Glutamatergic neuron (in vitro differentiated cells): ENCODE results near the gene PACSIN1. TPM values are rescaled to one million over a fixed set of nuclear protein-coding genes. Genes with fewer than 3 reads are reported as not detected.

Source experiments
- DNase-seq: peaks from one replicate; pipeline ENCODE4 v3.0.0; 2022
- H3K27ac Mint-ChIP-seq: one replicate; pipeline ENCODE4 v1.8.0; 2020; ENCODE audit warnings: mild to moderate bottlenecking, mixed read lengths, inconsistent platforms; ENCODE audit not compliant: unreplicated experiment
- H3K27me3 Mint-ChIP-seq: one replicate; pipeline ENCODE4 v1.8.0; 2020; ENCODE audit warnings: mild to moderate bottlenecking, moderate library complexity, mixed read lengths, inconsistent platforms; ENCODE audit not compliant: unreplicated experiment
- H3K36me3 Mint-ChIP-seq: one replicate; pipeline ENCODE4 v1.8.0; 2020; ENCODE audit warnings: mild to moderate bottlenecking, mixed read lengths, inconsistent platforms; ENCODE audit not compliant: unreplicated experiment
- H3K4me1 Mint-ChIP-seq: one replicate; pipeline ENCODE4 v1.8.0; 2020; ENCODE audit warnings: mild to moderate bottlenecking, low read depth, mixed read lengths, inconsistent platforms; ENCODE audit not compliant: unreplicated experiment
- H3K4me3 Mint-ChIP-seq: one replicate; pipeline ENCODE4 v1.8.0; 2020; ENCODE audit warnings: mild to moderate bottlenecking, mixed read lengths, inconsistent platforms; ENCODE audit not compliant: unreplicated experiment
- H3K9me3 Mint-ChIP-seq: one replicate; pipeline ENCODE4 v1.8.0; 2020; ENCODE audit warnings: mild to moderate bottlenecking, moderate library complexity, mixed read lengths, inconsistent platforms; ENCODE audit not compliant: unreplicated experiment
- CTCF ChIP-seq: fragments of 200-600 bp; sonication (generic); IDR thresholded peaks from one replicate; pipeline ENCODE4 v1.5.0; 2021; ENCODE audit not compliant: partially characterized antibody, unreplicated experiment
- total RNA-seq: library from RNA; stranded (reverse); fragmentation: NEBNext Ultra II Directional; extraction: Animal tissue kit (Norgen Biotek cat#: 25700); gene quantifications from one replicate; pipeline ENCODE4 v1.2.1, GENCODE V29; 2021; ENCODE audit not compliant: unreplicated experiment

Gene PACSIN1
- total RNA-seq, 1 donor from 2014 or later: 0.47 TPM

- no peak overlapping the region for H3K27ac Mint-ChIP-seq
- H3K4me3 Mint-ChIP-seq: no peak overlapping the region
- H3K27me3 Mint-ChIP-seq: peaks cover 14% of the 10 kb centered on the region
- TF ChIP-seq CTCF: no peak
- peaks cover 2% of the 10 kb centered on the region for H3K9me3 Mint-ChIP-seq
- no peaks in the 10 kb centered on the region for H3K36me3 Mint-ChIP-seq
- H3K4me1 Mint-ChIP-seq: peaks cover 2% of the 10 kb centered on the region
- no peak for DNase-seq
Measured at GRCh38 chr6:34519971-34520644, 54.2 kb downstream of the PACSIN1 start.

GRCh38 chr6:34520645-34521462 is 55.0 kb downstream of the PACSIN1 start:
- H3K4me3 Mint-ChIP-seq: peak overlapping the region; percentile 21
- peaks cover 2% of the 10 kb centered on the region for H3K9me3 Mint-ChIP-seq
- DNase-seq: no peak
- H3K27ac Mint-ChIP-seq: no peak overlapping the region
- no peaks in the 10 kb centered on the region for H3K36me3 Mint-ChIP-seq
- H3K27me3 Mint-ChIP-seq: peaks cover 14% of the 10 kb centered on the region
- TF ChIP-seq CTCF: no peak
- peaks cover 2% of the 10 kb centered on the region for H3K4me1 Mint-ChIP-seq

- no peak for TF ChIP-seq CTCF
- DNase-seq: no peak
- peaks cover 2% of the 10 kb centered on the region for H3K9me3 Mint-ChIP-seq
- H3K4me1 Mint-ChIP-seq: peaks cover 2% of the 10 kb centered on the region
- H3K27me3 Mint-ChIP-seq: peaks cover 14% of the 10 kb centered on the region
- H3K36me3 Mint-ChIP-seq: no peaks in the 10 kb centered on the region
- H3K27ac Mint-ChIP-seq: no peak overlapping the region
- no peak overlapping the region for H3K4me3 Mint-ChIP-seq
Measured at GRCh38 chr6:34521463-34522285, 55.8 kb downstream of the PACSIN1 start.

GRCh38 chr6:34522761-34523160 is 56.9 kb downstream of the PACSIN1 start:
- no peak for TF ChIP-seq CTCF
- peaks cover 2% of the 10 kb centered on the region for H3K9me3 Mint-ChIP-seq
- no peak for DNase-seq
- H3K27ac Mint-ChIP-seq: no peak overlapping the region
- H3K36me3 Mint-ChIP-seq: no peaks in the 10 kb centered on the region
- peaks cover 3% of the 10 kb centered on the region for H3K4me1 Mint-ChIP-seq
- peaks cover 14% of the 10 kb centered on the region for H3K27me3 Mint-ChIP-seq
- H3K4me3 Mint-ChIP-seq: no peak overlapping the region
